Effector memory CD8-positive, alpha-beta T cell (primary cell): ENCODE data around the gene TMEM255B.
"Not testable (repeated sequence)": the region's sequence is repeated elsewhere in the genome, so short reads cannot be mapped to it uniquely, and the experiment has no call there.

Experiments
- ATAC-seq: fragments of 150-1000 bp; cut with Tn5 transposase; replicated peaks from 2 replicates; pipeline ENCODE4 v1.10.0; 2021; ENCODE audit warnings: mild to moderate bottlenecking, moderate library complexity
- DNase-seq, 3 experiments: peaks; one replicate each; pipeline ENCODE4 v3.0.0; 2021
- H3K27ac Mint-ChIP-seq, 2 donors: one replicate each; pipeline ENCODE4 v1.8.0; 2022; ENCODE audit warnings: mild to moderate bottlenecking in 2 of 2, mixed read lengths in 2 of 2, moderate library complexity in 2 of 2
- H3K27me3 Mint-ChIP-seq, 2 donors: one replicate each; pipeline ENCODE4 v1.8.0; 2022; ENCODE audit warnings: mixed read lengths in 2 of 2
- H3K36me3 Mint-ChIP-seq: one replicate; pipeline ENCODE4 v1.8.0; 2022; ENCODE audit warnings: mild to moderate bottlenecking, moderate library complexity, mixed read lengths; ENCODE audit not compliant: insufficient read depth
- H3K4me1 Mint-ChIP-seq, 2 donors: one replicate each; pipeline ENCODE4 v1.8.0; 2022; ENCODE audit warnings: low read depth in 2 of 2, mixed read lengths in 2 of 2
- H3K4me3 Mint-ChIP-seq, 2 donors: one replicate each; pipeline ENCODE4 v1.8.0; 2022; ENCODE audit warnings: mild to moderate bottlenecking in 2 of 2, mixed read lengths in 2 of 2, moderate library complexity in 2 of 2
- H3K9me3 Mint-ChIP-seq, 2 donors: one replicate each; pipeline ENCODE4 v1.8.0; 2022; ENCODE audit warnings: mixed read lengths in 2 of 2

Gene TMEM255B

GRCh38 chr13:113822956-113823744 is 64.1 kb downstream of the TMEM255B start:
- Mint-ChIP-seq H3K27ac (no peak overlapping the region), H3K9me3 (no peaks in the 10 kb centered on the region), H3K27me3 (no peaks in the 10 kb centered on the region), H3K4me3 (no peak overlapping the region), H3K4me1 (no peaks in the 10 kb centered on the region), H3K36me3 (peaks cover 10% of the 10 kb centered on the region)
- no peak for DNase-seq
- ATAC-seq, result no peak

GRCh38 chr13:113823771-113824170 is 64.7 kb downstream of the TMEM255B start:
- H3K27ac Mint-ChIP-seq, result no peak overlapping the region
- peaks cover 10% of the 10 kb centered on the region for H3K36me3 Mint-ChIP-seq
- H3K4me1 Mint-ChIP-seq, result no peaks in the 10 kb centered on the region
- no peaks in the 10 kb centered on the region for H3K9me3 Mint-ChIP-seq
- no peaks in the 10 kb centered on the region for H3K27me3 Mint-ChIP-seq
- no peak for ATAC-seq
- no peak for DNase-seq
- no peak overlapping the region for H3K4me3 Mint-ChIP-seq

DNA sequence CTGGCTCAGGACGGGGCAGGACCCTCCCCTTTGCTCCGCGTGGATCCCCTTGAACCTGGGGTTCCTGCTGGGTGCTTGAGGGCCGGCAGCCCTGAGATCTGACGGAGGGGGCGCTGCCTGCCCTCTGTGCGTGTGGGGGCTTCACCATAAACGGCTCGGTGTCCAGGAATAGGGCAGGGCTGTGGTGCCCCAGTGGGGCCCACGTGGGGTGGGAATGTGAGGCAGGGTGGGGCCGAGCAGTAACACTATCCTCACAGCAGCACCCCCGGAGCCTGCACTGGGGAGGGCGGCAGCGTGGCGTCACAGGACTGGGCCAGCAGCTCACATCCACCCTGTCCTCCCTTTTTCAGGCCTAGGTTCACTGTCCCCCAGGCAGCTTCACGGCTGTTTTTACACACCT is 66.8 kb downstream of the TMEM255B start:
- Mint-ChIP-seq H3K4me3 (no peak overlapping the region), H3K27me3 (no peaks in the 10 kb centered on the region), H3K27ac (no peak overlapping the region), H3K4me1 (no peaks in the 10 kb centered on the region), H3K9me3 (no peaks in the 10 kb centered on the region), H3K36me3 (peaks cover 4% of the 10 kb centered on the region)
- ATAC-seq (no peak), DNase-seq (no peak)

DNA sequence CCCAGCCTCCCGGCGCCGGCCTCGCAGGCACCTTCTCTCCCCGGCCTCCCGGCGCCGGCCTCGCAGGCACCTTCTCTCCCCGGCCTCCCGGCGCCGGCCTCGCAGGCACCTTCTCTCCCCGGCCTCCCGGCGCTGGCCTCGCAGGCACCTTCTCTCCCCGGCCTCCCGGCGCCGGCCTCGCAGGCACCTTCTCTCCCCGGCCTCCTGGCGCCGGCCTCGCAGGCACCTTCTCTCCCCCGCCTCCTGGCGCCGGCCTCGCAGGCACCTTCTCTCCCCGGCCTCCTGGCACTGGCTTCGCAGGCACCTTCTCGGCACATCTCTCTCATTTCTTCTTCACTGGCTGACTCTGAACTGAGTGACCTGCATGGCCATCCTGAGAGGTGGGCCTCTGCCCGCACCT is 67.4 kb downstream of the TMEM255B start:
- H3K4me3 Mint-ChIP-seq, ATAC-seq, H3K36me3 Mint-ChIP-seq, H3K27me3 Mint-ChIP-seq, H3K9me3 Mint-ChIP-seq, DNase-seq, H3K27ac Mint-ChIP-seq, H3K4me1 Mint-ChIP-seq: not testable (repeated sequence)

DNA sequence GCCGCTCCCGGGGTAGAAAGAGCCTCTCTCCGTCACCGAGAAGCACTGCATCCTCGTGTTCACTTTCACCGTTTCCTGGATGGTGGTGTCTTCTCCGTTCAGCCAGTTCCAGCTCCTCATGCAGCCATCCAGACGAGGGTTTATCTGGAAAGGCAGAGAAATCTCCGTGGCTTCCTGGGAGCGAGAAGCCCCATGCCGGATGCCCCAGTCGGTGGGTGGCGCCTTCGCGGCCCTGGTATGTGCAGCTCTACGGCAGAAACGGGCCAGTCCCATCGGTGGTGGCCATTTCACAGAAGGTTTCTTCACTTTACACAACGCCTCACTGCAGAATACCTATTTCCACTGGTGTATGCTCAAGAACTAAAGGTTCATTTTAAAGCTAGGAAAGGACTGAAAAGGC is 68.0 kb downstream of the TMEM255B start:
- Mint-ChIP-seq H3K4me3 (no peak overlapping the region), H3K36me3 (peaks cover 4% of the 10 kb centered on the region), H3K27ac (no peak overlapping the region), H3K9me3 (no peaks in the 10 kb centered on the region), H3K27me3 (no peaks in the 10 kb centered on the region), H3K4me1 (no peaks in the 10 kb centered on the region)
- no peak for DNase-seq
- no peak for ATAC-seq

DNA sequence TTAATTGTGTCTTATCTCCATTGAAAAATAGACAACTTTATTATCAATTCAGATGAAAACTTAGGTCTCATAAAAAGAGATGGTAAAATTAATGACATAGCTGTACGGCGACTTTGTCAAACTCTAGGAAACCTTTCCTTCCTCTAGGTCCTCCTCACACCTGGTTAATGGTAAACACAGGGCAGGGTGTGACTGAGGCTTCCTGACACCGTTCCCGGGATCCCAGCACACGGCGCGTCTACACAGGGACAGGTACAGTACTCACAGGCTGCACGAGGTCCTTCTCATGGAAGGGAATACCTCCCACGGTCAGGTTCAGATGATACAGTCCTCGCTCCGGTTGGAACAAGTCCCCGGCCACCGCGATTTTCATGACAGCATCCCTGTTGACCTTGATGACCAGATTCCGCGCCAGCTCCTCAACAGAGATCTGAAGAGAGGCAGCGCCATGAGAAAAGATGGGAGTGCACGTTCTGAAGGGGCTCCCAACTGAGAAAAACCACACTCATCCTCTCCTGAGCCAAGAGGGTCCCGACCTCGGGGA is 69.3 kb downstream of the TMEM255B start:
- H3K9me3 Mint-ChIP-seq, result no peaks in the 10 kb centered on the region
- ATAC-seq (no peak), DNase-seq (no peak)
- H3K4me1 Mint-ChIP-seq, result no peaks in the 10 kb centered on the region
- peaks cover 4% of the 10 kb centered on the region for H3K36me3 Mint-ChIP-seq
- H3K27me3 Mint-ChIP-seq, result no peaks in the 10 kb centered on the region
- H3K27ac Mint-ChIP-seq, result no peak overlapping the region
- H3K4me3 Mint-ChIP-seq, result no peak overlapping the region

DNA sequence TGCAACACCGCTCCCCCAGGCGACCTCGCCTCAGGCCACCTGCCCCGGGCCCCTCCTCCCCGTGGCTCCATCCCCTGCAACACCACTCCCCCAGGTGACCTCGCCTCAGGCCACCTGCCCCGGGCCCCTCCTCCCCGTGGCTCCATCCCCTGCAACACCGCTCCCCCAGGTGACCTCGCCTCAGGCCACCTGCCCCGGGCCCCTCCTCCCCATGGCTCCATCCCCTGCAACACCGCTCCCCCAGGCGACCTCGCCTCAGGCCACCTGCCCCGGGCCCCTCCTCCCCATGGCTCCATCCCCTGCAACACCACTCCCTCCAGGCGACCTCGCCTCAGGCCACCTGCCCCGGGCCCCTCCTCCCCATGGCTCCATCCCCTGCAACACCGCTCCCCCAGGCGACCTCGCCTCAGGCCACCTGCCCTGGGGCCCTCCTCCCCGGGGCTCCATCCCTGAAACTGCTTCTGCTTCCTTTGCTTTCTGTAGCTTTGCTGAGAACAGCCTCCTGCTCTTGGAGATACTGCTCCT is 71.5 kb downstream of the TMEM255B start:
- H3K4me1 Mint-ChIP-seq, H3K27ac Mint-ChIP-seq, H3K36me3 Mint-ChIP-seq, H3K27me3 Mint-ChIP-seq, H3K9me3 Mint-ChIP-seq, DNase-seq, H3K4me3 Mint-ChIP-seq, ATAC-seq: not testable (repeated sequence)

- Mint-ChIP-seq H3K36me3 (peaks cover 9% of the 10 kb centered on the region), H3K4me3 (no peak overlapping the region), H3K27ac (no peak overlapping the region), H3K27me3 (no peaks in the 10 kb centered on the region), H3K9me3 (no peaks in the 10 kb centered on the region), H3K4me1 (no peaks in the 10 kb centered on the region)
- no peak for ATAC-seq
- no peak for DNase-seq
Observed at GRCh38 chr13:113831061-113831460, 72.0 kb downstream of the TMEM255B start.

- no peak overlapping the region for H3K27ac Mint-ChIP-seq
- peaks cover 9% of the 10 kb centered on the region for H3K36me3 Mint-ChIP-seq
- DNase-seq, result no peak
- no peak for ATAC-seq
- no peak overlapping the region for H3K4me3 Mint-ChIP-seq
- peaks cover 0 to 3% of the 10 kb centered on the region in 2 donors for H3K27me3 Mint-ChIP-seq
- H3K9me3 Mint-ChIP-seq, result no peaks in the 10 kb centered on the region
- H3K4me1 Mint-ChIP-seq, result no peaks in the 10 kb centered on the region
Observed at GRCh38 chr13:113832205-113832604, 73.2 kb downstream of the TMEM255B start.

DNA sequence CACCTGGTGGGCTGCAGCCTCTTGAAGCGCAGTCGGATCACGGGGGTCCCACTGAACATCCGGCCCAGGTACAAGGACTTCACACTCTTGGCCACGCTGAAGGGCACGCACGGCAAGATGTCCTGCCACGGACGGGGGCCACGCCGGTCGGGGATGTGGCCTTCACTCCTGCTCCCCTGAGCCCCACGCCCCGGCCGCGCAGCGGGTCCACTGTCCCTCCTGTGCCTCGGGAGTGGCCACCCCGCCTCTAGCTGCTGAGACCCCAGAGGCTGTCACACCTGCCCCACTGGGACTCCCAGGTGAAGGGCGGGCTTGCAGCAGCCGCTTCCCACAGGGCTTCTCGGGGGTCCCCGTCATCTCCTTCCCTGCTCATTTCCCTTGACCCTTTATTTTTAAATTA is 73.6 kb downstream of the TMEM255B start:
- Mint-ChIP-seq H3K36me3 (peaks cover 6% of the 10 kb centered on the region), H3K4me3 (no peak overlapping the region), H3K27ac (no peak overlapping the region), H3K9me3 (no peaks in the 10 kb centered on the region), H3K4me1 (no peaks in the 10 kb centered on the region), H3K27me3 (peaks cover 0 to 7% of the 10 kb centered on the region in 2 donors)
- ATAC-seq (no peak), DNase-seq (no peak)

DNA sequence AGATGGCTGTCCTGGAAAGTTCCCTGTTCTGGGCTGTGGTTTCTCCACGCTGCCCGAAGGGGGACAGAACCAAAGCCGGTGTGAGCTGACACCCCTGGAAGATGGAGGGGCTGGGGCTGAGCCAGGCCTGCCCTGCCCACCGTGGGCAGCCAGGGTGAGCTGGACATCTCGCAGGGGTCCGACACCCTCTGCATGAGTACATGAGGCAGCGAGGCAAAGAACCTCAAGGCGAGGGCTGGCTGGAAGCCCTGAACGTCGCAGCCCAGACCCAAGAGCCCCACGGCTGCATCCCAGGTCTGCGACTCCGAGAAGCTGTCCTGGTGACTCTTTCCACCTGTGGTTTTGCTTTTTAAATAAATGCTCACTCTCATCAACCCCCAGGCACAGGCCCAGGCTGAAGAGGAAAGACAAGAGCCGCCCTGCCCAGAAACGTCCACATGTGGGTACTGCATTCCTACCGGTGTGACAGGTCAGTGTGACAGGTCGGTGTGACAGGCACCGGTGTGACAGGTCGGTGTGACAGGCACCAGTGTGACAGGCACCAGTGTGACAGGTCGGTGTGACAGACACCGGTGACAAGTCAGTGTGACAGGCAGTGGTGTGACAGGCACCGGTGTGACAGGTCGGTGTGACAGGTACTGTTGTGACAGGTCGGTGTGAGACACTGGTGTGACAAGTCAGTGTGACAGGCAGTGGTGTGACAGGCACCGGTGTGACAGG is 74.2 kb downstream of the TMEM255B start:
- Mint-ChIP-seq H3K27ac (no peak overlapping the region), H3K27me3 (peaks cover 0 to 9% of the 10 kb centered on the region in 2 donors), H3K9me3 (no peaks in the 10 kb centered on the region), H3K4me3 (no peak overlapping the region), H3K4me1 (peaks cover 0 to 2% of the 10 kb centered on the region in 2 donors), H3K36me3 (peaks cover 6% of the 10 kb centered on the region)
- ATAC-seq, result no peak
- DNase-seq, result no peak

DNA sequence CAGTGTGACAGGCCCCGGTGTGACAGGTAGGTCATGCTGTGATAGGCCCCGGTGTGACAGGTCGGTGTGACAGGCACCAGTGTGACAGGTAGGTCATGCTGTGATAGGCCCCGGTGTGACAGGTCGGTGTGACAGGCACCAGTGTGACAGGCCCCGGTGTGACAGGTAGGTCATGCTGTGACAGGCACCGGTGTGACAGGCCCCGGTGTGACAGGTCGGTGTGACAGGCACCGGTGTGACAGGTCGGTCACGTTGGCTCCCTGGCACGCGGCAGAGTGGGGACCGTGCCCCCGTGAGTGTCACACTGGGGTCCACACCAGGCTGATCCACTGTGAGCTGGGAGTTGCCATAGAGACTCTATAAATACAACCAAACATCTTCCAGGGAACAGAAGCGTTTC is 75.0 kb downstream of the TMEM255B start:
- not testable (repeated sequence) for H3K27me3 Mint-ChIP-seq, H3K4me1 Mint-ChIP-seq, H3K4me3 Mint-ChIP-seq, DNase-seq, H3K27ac Mint-ChIP-seq, H3K36me3 Mint-ChIP-seq, H3K9me3 Mint-ChIP-seq, ATAC-seq

GRCh38 chr13:113834496-113835200 is 75.6 kb downstream of the TMEM255B start:
- DNase-seq (no peak), ATAC-seq (no peak)
- Mint-ChIP-seq H3K9me3 (no peaks in the 10 kb centered on the region), H3K27me3 (peaks cover 0 to 9% of the 10 kb centered on the region in 2 donors), H3K4me1 (peaks cover 0 to 2% of the 10 kb centered on the region in 2 donors), H3K36me3 (peaks cover 6% of the 10 kb centered on the region), H3K27ac (no peak overlapping the region), H3K4me3 (no peak overlapping the region)
